HG02884 (cell line): Measurements from ENCODE around the gene SYNE2.

Source experiments
- ATAC-seq: cut with Tn5 transposase; IDR thresholded peaks from one replicate; pipeline ENCODE4 v1.9.1; 2021; ENCODE audit warnings: mild to moderate bottlenecking, moderate library complexity; ENCODE audit not compliant: unreplicated experiment

SYNE2 gene

GRCh38 chr14:63908667-63909264 is 56.0 kb downstream of the SYNE2 start:
- ATAC-seq: no peak

GRCh38 chr14:63909984-63910383 is 57.2 kb downstream of the SYNE2 start:
- no peak for ATAC-seq

DNA sequence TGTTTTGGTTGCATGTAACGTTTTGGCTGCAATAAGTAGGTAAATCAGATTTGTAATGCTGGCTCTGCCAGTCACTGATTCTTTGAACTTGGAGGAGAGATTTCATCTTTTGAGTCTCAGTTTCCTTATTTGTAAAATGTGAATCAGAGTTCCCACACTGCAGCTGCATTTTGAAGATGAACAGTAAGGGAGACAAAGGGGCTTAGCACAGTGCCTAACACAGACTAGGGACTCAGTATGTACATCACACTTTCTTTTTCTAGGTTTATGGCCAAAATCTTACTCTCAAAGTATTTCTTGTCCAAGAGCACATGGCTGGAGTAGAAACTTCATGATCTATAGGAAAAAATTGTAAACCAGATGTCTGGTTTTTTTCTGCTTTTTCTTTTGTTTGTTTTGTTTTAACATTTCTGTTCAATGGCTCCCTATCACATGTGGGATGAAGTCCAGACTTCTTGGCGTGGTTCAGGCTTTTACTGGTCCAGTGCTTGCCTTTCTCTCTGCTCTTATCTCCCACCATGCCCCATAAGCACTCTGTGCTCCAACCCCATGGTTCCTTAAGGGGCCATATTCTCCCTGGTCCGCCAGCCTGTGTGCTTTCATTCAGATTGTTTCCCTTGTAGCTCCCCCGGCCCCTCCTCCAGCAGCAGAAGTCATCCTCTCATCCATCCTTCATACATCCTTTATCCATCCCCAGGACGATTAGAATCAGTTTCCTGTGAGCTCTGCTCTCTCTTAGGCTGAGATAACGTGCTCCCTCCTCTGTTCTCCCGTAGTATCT is 58.0 kb downstream of the SYNE2 start:
- no peak for ATAC-seq

- no peak for ATAC-seq
Measured at GRCh38 chr14:63911404-63911803, 58.6 kb downstream of the SYNE2 start.

GRCh38 chr14:63912286-63912685 is 59.5 kb downstream of the SYNE2 start:
- ATAC-seq: no peak

DNA sequence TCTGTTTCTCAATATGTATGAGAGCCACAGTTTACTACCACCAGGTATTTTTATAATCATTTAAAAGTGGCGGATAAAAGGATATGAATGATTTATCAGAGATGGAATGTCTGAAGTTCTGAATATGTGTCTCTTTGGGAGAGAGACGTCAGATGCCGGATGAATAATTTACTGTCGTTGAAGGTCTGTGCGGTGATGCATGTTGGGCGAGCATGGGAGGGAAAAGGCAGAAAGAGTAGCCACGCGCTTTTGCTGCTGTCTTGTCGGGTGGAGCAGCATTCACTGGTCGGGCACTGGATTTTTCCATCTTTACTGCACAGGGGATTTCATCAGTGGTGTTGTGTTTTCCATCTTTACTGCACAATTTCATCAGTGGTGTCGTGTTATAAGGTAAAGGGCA is 65.6 kb downstream of the SYNE2 start:
- no peak for ATAC-seq

GRCh38 chr14:63922696-63923421 is 70.1 kb downstream of the SYNE2 start:
- ATAC-seq: no peak

DNA sequence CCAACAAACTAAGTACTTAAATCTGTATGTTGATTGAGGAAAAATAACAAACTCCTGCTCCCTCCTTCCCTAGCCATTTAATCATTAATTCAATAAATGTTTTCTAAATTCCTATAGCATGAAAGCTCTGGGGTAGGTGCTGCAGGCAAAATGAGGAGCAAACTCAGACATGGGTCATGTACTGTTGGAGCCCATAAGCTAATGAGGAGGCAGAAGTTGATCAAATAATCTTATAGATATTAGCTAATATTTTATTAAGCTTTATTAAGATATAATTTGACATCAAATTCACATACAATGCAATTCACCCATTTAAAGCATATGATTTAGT is 70.6 kb downstream of the SYNE2 start:
- no peak for ATAC-seq

- ATAC-seq: no peak
Measured at GRCh38 chr14:63924375-63924774, 71.6 kb downstream of the SYNE2 start.

DNA sequence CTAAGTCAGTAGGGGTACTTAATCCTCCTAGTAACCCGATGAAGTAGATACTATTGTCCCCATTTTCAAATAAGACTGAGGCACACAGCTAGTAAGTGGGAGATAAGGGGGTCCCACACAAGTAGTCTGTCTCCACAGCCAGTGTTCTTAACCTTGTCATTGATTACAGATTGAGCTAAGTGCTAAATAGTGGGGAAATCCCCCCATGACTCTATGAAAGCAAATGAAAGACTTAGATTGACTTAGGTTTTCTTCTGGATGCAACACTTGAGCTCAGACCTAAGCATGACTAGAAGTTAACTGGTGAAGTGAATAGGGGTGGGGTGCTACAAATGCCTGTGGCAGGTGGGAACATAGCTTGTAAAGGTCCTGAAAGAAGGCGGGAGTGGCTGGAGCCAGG is 73.8 kb downstream of the SYNE2 start:
- ATAC-seq: no peak

DNA sequence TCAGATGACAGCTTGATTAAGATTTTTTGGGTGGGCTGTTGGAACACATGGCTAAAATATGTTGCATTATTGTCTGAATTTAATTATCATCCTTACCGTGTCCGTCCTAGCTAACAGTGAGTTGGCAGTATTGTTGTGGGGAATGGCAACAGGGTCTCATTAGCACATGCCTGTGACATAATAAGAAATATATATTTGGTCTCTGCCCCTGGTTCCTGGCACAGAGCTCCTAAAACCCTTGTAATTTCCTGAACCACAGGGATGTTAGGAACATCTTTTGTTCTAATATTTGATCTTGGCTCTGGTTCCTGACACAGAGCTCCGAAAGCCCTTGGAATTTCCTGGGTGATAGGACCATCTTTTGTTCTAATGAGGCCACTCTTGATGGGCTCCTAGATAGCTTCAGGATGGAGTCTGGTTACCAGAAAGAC is 76.0 kb downstream of the SYNE2 start:
- no peak for ATAC-seq

GRCh38 chr14:63933110-63933509 is 80.3 kb downstream of the SYNE2 start:
- peak; percentile 62 for ATAC-seq

DNA sequence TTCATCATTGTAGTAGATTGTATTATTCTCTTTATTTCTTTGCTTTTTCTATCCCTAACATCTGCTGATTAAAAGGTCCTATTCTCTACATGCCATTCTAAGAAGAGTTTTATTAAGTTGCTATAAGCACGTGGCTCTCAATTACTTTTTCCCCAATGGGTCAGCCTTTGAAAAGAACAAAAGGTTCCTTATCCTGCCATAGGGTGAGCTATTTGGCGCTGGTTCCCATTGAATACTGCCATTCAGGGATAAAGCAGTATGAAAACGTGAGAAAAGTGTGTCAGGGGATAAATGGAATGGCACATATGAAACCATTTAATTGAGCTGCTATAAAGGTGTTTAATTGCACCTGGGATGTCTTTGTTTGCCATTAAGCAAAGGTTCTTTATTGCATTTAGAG is 80.9 kb downstream of the SYNE2 start:
- ATAC-seq: no peak

DNA sequence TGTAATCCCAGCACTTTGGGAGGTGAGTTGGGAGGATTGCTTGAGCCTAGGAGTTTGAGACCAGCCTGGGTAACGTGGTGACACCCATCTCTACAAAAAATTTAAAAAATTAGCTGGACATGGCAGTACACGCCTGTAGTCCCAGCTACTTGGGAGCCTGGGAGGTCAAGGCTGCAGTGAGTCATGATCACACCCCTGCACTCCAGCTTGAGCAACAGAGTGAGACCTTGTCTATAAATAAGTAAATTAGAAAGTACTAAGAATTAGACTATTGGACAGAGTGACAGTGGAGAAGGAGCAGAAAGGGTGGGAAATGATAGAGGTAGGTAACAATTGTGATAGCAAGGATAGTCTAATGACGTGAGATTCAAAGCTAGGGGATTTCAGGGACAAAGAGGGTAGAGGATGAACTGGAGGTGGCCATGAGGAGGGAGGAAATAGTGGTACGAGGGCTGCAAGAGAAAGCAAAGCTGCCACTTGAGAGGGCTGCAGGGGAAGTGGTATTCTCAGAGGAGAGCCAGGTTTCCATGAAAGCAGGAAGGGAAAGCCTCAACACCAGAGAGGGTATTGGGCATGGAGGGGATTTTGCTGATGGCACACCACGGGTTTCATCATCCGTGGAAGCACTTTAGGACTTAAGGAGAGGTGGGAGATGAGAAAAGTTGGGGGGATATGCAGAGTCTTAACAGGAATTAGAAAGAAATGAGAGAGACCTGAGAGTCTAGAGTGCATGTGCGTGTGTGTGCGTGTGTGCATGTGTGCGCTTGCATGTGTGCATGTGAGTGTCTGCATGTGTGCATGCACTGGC is 85.6 kb downstream of the SYNE2 start:
- ATAC-seq: peak; percentile 64

DNA sequence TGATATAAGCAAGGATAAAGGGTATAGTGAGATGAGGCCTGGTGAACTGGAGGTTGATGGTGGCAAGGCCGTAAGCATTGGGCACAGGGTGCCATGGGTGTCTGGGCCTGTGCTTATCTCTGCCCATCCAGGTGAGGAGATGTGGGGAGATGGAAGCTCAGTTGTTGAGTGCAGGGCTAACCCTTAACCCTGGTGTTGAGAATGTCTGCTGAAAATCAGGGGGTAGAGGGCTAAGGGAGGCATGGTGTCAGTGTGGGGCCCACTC is 86.1 kb downstream of the SYNE2 start:
- no peak for ATAC-seq

DNA sequence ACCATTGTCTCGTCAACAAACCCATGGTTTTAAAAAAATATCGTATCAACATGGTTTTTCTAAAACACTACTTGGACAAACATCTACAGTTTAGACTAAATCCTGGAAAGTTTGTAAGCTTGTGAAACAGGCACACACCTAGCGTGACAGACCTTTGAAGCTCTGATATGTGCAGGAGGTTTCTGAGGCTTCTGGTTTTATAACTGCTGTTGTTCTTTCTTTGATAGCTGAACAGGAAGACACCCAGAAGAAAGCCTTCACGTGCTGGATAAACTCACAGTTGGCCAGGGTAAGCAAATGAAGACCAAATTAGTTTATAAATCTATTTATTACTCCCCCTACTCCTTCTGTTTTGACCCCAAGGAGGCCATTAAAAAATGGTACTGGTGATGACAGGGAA is 87.6 kb downstream of the SYNE2 start:
- ATAC-seq: no peak

- no peak for ATAC-seq
Measured at GRCh38 chr14:63941023-63941422, 88.2 kb downstream of the SYNE2 start.

- no peak for ATAC-seq
Measured at GRCh38 chr14:63949696-63950095, 96.9 kb downstream of the SYNE2 start.

- no peak for ATAC-seq
Measured at GRCh38 chr14:63951021-63951420, 98.2 kb downstream of the SYNE2 start.

- ATAC-seq: no peak
Measured at GRCh38 chr14:63951429-63951828, 98.6 kb downstream of the SYNE2 start.

DNA sequence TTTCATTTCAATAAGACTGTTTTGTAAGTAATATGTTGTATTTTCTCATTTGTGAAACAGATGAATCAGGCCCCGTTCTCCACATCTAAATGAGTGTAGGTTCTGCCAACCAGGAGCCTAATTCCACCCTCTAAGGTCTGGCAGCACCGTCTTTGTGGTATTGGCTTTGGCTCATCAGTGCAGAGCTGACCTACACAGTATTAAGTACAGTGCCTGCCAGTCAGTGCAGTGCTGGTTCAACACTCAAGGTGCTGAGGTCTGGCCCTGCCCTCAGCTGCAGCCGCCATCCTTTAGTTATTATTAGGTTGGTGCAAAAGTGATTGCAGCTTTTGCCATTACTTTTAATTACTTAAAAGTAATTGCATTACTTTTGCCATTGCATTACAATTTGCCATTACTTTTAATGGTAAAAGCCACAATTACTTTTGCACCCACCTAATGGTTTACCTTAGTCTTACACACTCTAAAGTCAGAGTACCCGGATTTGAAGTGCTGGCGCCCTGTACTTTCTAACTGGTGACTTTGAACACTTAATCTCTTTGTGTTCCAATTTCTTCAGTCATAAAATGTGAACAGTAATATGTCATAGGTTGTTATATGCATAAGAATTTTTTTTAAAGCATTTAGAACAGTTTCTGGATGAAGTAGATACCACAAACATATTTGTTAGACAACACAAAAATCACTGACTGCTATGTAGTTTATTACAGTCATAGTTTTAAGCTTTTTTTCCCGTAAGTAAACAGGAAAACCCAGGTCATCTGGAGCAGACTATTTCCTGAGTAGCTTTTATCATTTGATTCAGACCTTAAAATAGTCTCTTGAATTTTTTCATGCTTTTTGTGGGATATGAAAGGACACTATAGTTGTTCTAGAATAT is 99.5 kb downstream of the SYNE2 start:
- no peak for ATAC-seq
